ENCODE data around the gene KCNJ15. TPM values are rescaled to one million over a fixed set of nuclear protein-coding genes. Genes with fewer than 3 reads are reported as not detected.

The KCNJ15 gene
- total RNA-seq, 1 experiment from 2014 or later, result 0.13 TPM

DNA sequence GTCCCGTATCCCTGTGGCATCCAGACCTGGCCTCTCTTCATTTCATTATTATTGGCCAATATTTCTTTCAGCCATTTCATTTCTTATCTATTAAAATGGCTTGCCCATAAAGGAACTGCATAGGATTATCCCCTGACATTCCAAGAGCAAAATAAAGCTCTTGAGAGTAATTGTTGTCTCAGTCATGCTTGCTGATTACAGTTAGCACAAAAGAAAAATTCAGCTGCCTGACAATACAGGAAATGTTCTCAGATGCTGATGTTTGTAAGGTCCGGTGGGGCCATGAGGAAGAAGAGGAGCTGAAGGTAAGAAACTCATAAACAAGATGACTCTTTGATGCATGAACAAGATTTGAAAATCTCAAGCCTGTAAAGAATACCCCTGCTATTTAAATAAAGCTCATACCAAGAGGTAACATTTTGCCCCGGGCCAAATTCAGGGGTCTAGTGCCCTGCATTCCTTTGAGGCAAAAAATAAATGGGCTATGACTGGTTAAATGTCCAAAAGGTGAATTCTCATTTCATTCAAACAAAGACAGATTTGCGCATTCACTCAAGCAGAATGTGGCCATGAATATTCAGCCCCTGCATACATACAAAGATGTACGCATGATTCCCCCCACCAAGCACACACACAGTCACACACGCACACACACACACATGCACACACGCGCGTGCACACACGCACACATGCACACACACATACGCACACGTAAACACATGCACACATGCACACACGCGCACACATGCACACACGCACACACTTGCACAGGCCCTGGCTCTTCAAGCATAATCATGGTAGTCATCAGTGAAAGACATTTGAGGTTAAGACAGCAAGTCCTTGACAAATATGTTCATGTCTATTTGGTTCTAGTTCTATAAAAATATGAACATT is 44.8 kb downstream of the KCNJ15 start:
- TF ChIP-seq, protein P1, sequence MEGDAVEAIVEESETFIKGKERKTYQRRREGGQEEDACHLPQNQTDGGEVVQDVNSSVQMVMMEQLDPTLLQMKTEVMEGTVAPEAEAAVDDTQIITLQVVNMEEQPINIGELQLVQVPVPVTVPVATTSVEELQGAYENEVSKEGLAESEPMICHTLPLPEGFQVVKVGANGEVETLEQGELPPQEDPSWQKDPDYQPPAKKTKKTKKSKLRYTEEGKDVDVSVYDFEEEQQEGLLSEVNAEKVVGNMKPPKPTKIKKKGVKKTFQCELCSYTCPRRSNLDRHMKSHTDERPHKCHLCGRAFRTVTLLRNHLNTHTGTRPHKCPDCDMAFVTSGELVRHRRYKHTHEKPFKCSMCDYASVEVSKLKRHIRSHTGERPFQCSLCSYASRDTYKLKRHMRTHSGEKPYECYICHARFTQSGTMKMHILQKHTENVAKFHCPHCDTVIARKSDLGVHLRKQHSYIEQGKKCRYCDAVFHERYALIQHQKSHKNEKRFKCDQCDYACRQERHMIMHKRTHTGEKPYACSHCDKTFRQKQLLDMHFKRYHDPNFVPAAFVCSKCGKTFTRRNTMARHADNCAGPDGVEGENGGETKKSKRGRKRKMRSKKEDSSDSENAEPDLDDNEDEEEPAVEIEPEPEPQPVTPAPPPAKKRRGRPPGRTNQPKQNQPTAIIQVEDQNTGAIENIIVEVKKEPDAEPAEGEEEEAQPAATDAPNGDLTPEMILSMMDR (IDR thresholded peaks at IDR 0.05), result no peak
- TF ChIP-seq, protein P2, sequence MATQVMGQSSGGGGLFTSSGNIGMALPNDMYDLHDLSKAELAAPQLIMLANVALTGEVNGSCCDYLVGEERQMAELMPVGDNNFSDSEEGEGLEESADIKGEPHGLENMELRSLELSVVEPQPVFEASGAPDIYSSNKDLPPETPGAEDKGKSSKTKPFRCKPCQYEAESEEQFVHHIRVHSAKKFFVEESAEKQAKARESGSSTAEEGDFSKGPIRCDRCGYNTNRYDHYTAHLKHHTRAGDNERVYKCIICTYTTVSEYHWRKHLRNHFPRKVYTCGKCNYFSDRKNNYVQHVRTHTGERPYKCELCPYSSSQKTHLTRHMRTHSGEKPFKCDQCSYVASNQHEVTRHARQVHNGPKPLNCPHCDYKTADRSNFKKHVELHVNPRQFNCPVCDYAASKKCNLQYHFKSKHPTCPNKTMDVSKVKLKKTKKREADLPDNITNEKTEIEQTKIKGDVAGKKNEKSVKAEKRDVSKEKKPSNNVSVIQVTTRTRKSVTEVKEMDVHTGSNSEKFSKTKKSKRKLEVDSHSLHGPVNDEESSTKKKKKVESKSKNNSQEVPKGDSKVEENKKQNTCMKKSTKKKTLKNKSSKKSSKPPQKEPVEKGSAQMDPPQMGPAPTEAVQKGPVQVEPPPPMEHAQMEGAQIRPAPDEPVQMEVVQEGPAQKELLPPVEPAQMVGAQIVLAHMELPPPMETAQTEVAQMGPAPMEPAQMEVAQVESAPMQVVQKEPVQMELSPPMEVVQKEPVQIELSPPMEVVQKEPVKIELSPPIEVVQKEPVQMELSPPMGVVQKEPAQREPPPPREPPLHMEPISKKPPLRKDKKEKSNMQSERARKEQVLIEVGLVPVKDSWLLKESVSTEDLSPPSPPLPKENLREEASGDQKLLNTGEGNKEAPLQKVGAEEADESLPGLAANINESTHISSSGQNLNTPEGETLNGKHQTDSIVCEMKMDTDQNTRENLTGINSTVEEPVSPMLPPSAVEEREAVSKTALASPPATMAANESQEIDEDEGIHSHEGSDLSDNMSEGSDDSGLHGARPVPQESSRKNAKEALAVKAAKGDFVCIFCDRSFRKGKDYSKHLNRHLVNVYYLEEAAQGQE (IDR thresholded peaks at IDR 0.05; ENCODE audit: insufficient read depth in 1 of 2, low read depth in 2 of 2, low read length in 1 of 2), result no peak
- no peak for TF ChIP-seq TCF7L2 (IDR thresholded peaks at IDR 0.05; ENCODE audit: low read depth, low read length)
- TF ChIP-seq SIN3A (IDR thresholded peaks at IDR 0.05; ENCODE audit: borderline replicate concordance, insufficient read depth, low read depth, low read length), result no peak
- TF ChIP-seq POLR2AphosphoS5 (IDR thresholded peaks at IDR 0.05; ENCODE audit: low read depth, low read length), result no peak
- Histone ChIP-seq H3K27ac (ENCODE audit: low read length) (no peak overlapping the region), H3K4me3 (ENCODE audit: low read depth in 2 of 2, low read length in 2 of 2) (no peak overlapping the region), H3K4me1 (ENCODE audit: control insufficient read depth, insufficient read depth, low read length) (no peaks in the 10 kb centered on the region), H3K27me3 (ENCODE audit: control insufficient read depth, insufficient read depth, low read length) (no peaks in the 10 kb centered on the region), H3K9me3 (ENCODE audit: control insufficient read depth, insufficient read depth, low read depth, low read length) (no peaks in the 10 kb centered on the region), H3K36me3 (ENCODE audit: control insufficient read depth, insufficient read depth, low read length) (no peaks in the 10 kb centered on the region)
- ChIA-PET CTCF (no interaction called here), POLR2A (no interaction called here)
- in situ Hi-C loops (cut with HindIII; ENCODE audit: low pct_unique_long_range_greater_than_20kb, low sequenced_read_pairs) (no loop called here), intact Hi-C loops (cut with micrococcal nuclease; ENCODE audit: unreplicated experiment) (no loop called here)
- no peak for DNase-seq (ENCODE audit: low read depth, low spot score)
- BruUV-seq (replicated peaks), result no TSS peak
- no peak for ATAC-seq

DNA sequence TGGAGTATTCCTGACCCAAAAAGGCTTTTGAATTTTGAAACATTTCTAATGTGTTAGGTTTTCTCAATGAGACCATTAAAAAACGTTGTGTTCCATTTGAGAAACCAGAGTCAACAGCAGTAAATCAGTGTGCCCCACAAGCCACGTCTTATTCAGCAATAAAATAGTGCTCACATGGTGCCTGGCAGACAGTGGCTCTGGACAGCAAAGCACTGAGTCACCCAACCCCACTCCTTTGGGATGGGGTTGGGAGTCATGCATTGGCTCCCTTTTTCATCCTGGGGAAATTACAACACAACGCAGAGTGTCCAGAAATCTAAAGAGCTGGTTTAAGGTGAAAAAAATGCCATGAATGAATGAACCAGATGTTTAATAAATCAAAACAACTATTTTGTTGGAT is 46.5 kb downstream of the KCNJ15 start:
- TF ChIP-seq TCF7L2 (IDR thresholded peaks at IDR 0.05; ENCODE audit: low read depth, low read length), result no peak
- TF ChIP-seq, protein P2 (IDR thresholded peaks at IDR 0.05; ENCODE audit: insufficient read depth in 1 of 2, low read depth in 2 of 2, low read length in 1 of 2), result no peak
- TF ChIP-seq POLR2AphosphoS5 (IDR thresholded peaks at IDR 0.05; ENCODE audit: low read depth, low read length), result no peak
- no peak for TF ChIP-seq SIN3A (IDR thresholded peaks at IDR 0.05; ENCODE audit: borderline replicate concordance, insufficient read depth, low read depth, low read length)
- TF ChIP-seq, protein P1 (IDR thresholded peaks at IDR 0.05), result no peak
- Histone ChIP-seq H3K27ac (ENCODE audit: low read length) (no peak overlapping the region), H3K4me3 (ENCODE audit: low read depth in 2 of 2, low read length in 2 of 2) (no peak overlapping the region), H3K27me3 (ENCODE audit: control insufficient read depth, insufficient read depth, low read length) (no peaks in the 10 kb centered on the region; the same call in 1 of the 2 replicates), H3K36me3 (ENCODE audit: control insufficient read depth, insufficient read depth, low read length) (no peaks in the 10 kb centered on the region), H3K4me1 (ENCODE audit: control insufficient read depth, insufficient read depth, low read length) (no peaks in the 10 kb centered on the region), H3K9me3 (ENCODE audit: control insufficient read depth, insufficient read depth, low read depth, low read length) (no peaks in the 10 kb centered on the region)
- peak; percentile 7 for DNase-seq (ENCODE audit: low read depth, low spot score)
- intact Hi-C loops (cut with micrococcal nuclease; ENCODE audit: unreplicated experiment) (no loop called here), in situ Hi-C loops (cut with HindIII; ENCODE audit: low pct_unique_long_range_greater_than_20kb, low sequenced_read_pairs) (no loop called here)
- no TSS peak for BruUV-seq (replicated peaks)
- ChIA-PET CTCF (no interaction called here), POLR2A (no interaction called here)
- no peak for ATAC-seq
